Activated B cell treated with CpG ODN at 0.5 μM for 24 hours (primary cell): ENCODE data around the gene NEDD4. TPM values are rescaled to one million over a fixed set of nuclear protein-coding genes. Genes with fewer than 3 reads are reported as not detected.
"Not testable (repeated sequence)": the region's sequence is repeated elsewhere in the genome, so short reads cannot be mapped to it uniquely, and the experiment has no call there.

ENCODE experiments used
- ATAC-seq: fragments of 200-7000 bp; cut with Tn5 transposase; one replicate; pipeline ENCODE4 v1.10.0; 2021; ENCODE audit warnings: low read depth, mild to moderate bottlenecking, moderate library complexity
- CTCF ChIA-PET: fragments of 350-600 bp; sonication (Branson Sonifier 250); formaldehyde crosslinking; loops from one replicate; lab custom pipeline; 2021; ENCODE audit warnings: antibody characterized with exemption; lab: Charles Lee
- POLR2A ChIA-PET: fragments of 350-600 bp; sonication (Branson Sonifier 250); formaldehyde crosslinking; loops from one replicate; lab custom pipeline; 2021; ENCODE audit warnings: antibody characterized with exemption; lab: Charles Lee
- DNase-seq: peaks from one replicate; pipeline ENCODE4 v3.0.0; 2022
- H3K27ac Mint-ChIP-seq: one replicate; pipeline ENCODE4 v1.8.0; 2020; ENCODE audit warnings: mixed read lengths
- H3K27me3 Mint-ChIP-seq: one replicate; pipeline ENCODE4 v1.8.0; 2021; ENCODE audit warnings: mixed read lengths
- H3K36me3 Mint-ChIP-seq: one replicate; pipeline ENCODE4 v1.8.0; 2021; ENCODE audit warnings: low read depth, mixed read lengths
- H3K4me1 Mint-ChIP-seq: one replicate; pipeline ENCODE4 v1.8.0; 2021; ENCODE audit warnings: mixed read lengths
- H3K4me3 Mint-ChIP-seq: one replicate; pipeline ENCODE4 v1.8.0; 2020; ENCODE audit warnings: mild to moderate bottlenecking, mixed read lengths
- H3K9me3 Mint-ChIP-seq: one replicate; pipeline ENCODE4 v1.8.0; 2020; ENCODE audit warnings: mixed read lengths
- intact Hi-C: fragments of 100-400 bp; cut with micrococcal nuclease; formaldehyde crosslinking; loops from one replicate; pipeline ENCODE4 v1.15.1; 2024
- total RNA-seq: library from RNA; stranded (reverse); gene quantifications from 2 replicates; pipeline ENCODE4 v1.2.3, GENCODE V29; 2022
- TF ChIP-seq, protein P1 (sequence below): fragments of 200-600 bp; IDR thresholded peaks from one replicate; pipeline ENCODE4 v1.8.0; 2022; ENCODE audit warnings: antibody characterized with exemption, mild to moderate bottlenecking

Gene NEDD4
- total RNA-seq, 1 donor from 2014 or later: 0.47 TPM

DNA sequence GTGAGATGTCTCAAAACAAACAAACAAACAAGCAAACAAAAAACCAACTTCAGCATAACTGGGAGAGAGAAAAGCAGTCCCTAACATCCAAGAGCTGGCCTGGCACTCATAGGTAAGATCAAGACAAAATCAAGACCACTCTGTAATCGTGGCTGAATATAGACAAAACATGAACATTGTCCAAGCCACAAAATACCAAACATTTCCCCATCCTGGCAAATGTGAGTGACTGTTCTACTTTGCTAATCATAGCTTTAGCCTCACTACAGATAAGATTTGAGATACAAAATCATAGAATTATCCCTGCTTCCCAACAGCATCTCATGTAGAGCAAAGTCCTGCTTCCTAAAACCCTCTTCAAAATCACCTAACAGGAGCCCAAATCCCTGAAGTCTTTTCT lies 133.7 kb downstream of the NEDD4 start:
- no peak overlapping the region for H3K4me3 Mint-ChIP-seq
- H3K27ac Mint-ChIP-seq: no peak overlapping the region
- intact Hi-C loops: no loop called here
- H3K4me1 Mint-ChIP-seq: no peaks in the 10 kb centered on the region
- POLR2A ChIA-PET: no interaction called here
- H3K27me3 Mint-ChIP-seq: no peaks in the 10 kb centered on the region
- DNase-seq (no peak), ATAC-seq (no peak)
- no peaks in the 10 kb centered on the region for H3K9me3 Mint-ChIP-seq
- CTCF ChIA-PET: no interaction called here
- H3K36me3 Mint-ChIP-seq: no peaks in the 10 kb centered on the region
- TF ChIP-seq, protein P1, sequence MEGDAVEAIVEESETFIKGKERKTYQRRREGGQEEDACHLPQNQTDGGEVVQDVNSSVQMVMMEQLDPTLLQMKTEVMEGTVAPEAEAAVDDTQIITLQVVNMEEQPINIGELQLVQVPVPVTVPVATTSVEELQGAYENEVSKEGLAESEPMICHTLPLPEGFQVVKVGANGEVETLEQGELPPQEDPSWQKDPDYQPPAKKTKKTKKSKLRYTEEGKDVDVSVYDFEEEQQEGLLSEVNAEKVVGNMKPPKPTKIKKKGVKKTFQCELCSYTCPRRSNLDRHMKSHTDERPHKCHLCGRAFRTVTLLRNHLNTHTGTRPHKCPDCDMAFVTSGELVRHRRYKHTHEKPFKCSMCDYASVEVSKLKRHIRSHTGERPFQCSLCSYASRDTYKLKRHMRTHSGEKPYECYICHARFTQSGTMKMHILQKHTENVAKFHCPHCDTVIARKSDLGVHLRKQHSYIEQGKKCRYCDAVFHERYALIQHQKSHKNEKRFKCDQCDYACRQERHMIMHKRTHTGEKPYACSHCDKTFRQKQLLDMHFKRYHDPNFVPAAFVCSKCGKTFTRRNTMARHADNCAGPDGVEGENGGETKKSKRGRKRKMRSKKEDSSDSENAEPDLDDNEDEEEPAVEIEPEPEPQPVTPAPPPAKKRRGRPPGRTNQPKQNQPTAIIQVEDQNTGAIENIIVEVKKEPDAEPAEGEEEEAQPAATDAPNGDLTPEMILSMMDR: no peak

- intact Hi-C loops: no loop called here
- no peaks in the 10 kb centered on the region for H3K9me3 Mint-ChIP-seq
Measured at GRCh38 chr15:55858661-55859060, 134.8 kb downstream of the NEDD4 start.

GRCh38 chr15:55856506-55857164 lies 136.8 kb downstream of the NEDD4 start:
- no peaks in the 10 kb centered on the region for H3K9me3 Mint-ChIP-seq
- no peaks in the 10 kb centered on the region for H3K27me3 Mint-ChIP-seq
- DNase-seq (no peak), ATAC-seq (no peak)
- no peaks in the 10 kb centered on the region for H3K4me1 Mint-ChIP-seq
- ChIA-PET CTCF (no interaction called here), POLR2A (no interaction called here)
- no peak overlapping the region for H3K27ac Mint-ChIP-seq
- intact Hi-C loops: no loop called here
- H3K4me3 Mint-ChIP-seq: no peak overlapping the region
- TF ChIP-seq, protein P1: no peak
- H3K36me3 Mint-ChIP-seq: no peaks in the 10 kb centered on the region

More at GRCh38 chr15:55858661-55859060, 134.8 kb downstream of the NEDD4 start:
- Mint-ChIP-seq H3K27me3 (no peaks in the 10 kb centered on the region), H3K27ac (no peak overlapping the region), H3K36me3 (no peaks in the 10 kb centered on the region), H3K4me3 (no peak overlapping the region), H3K4me1 (no peaks in the 10 kb centered on the region)
- POLR2A ChIA-PET: no interaction called here
- ATAC-seq: no peak
- TF ChIP-seq, protein P1: no peak
- no peak for DNase-seq
- CTCF ChIA-PET: no interaction called here

DNA sequence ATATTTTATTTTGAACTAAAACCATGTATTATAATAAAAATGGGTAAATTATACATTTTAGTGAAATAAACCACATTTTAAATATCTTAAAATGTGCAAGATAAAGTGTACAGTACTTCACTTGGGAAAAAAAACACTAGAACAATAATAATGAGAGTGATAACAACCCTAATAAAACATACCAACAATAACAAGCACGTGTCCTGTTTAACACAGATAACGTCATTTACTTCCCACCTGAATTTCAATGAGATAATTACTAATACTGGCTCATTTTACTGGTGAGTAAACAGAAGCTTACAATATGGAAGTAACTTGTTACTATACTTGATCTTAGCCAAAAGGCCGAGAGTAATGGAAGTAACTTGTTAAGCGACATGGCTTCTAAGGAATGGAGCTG lies 140.3 kb downstream of the NEDD4 start:
- Mint-ChIP-seq H3K27ac (no peak overlapping the region), H3K4me1 (no peaks in the 10 kb centered on the region), H3K9me3 (no peaks in the 10 kb centered on the region), H3K4me3 (no peak overlapping the region), H3K27me3 (no peaks in the 10 kb centered on the region), H3K36me3 (no peaks in the 10 kb centered on the region)
- intact Hi-C loops: no loop called here
- ChIA-PET CTCF (no interaction called here), POLR2A (no interaction called here)
- TF ChIP-seq, protein P1: no peak
- DNase-seq (no peak), ATAC-seq (no peak)

- TF ChIP-seq, protein P1: peak; percentile 18
- Mint-ChIP-seq H3K4me1 (no peaks in the 10 kb centered on the region), H3K36me3 (no peaks in the 10 kb centered on the region), H3K9me3 (no peaks in the 10 kb centered on the region), H3K27me3 (no peaks in the 10 kb centered on the region), H3K4me3 (no peak overlapping the region), H3K27ac (no peak overlapping the region)
- intact Hi-C loops: loop anchor here (1.0 to 5.0 kb wide), 3 partner anchors 198 to 319 kb away; no protein-coding TSS in a partner anchor
- no peak for DNase-seq
- ChIA-PET CTCF (interaction anchor here (1.4 to 4.8 kb wide), 2 partner anchors 21 to 198 kb away, joined by 3 to 34 read pairs; no protein-coding TSS in a partner anchor), POLR2A (no interaction called here)
- ATAC-seq: no peak
Measured at GRCh38 chr15:55846116-55846707, 147.2 kb downstream of the NEDD4 start.

DNA sequence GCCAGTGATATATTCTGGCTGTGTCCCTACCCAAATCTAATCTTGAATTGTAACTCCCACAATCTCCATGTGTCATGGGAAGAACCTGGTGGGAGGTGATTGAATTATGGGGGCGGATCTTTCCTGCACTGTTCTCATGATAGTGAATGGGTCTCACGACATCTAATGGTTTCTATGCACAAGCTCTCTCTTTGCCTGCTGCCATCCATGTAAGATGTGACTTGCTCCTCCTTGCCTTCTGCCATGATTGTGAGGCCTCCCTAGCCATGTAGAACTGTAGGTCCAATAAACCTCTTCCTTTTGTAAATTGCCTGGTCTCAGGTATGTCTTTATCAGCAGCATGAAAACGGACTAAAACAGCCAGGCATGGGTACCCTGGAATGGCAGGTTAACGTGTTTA lies 150.5 kb downstream of the NEDD4 start:
- H3K4me3 Mint-ChIP-seq, POLR2A ChIA-PET, intact Hi-C loops, H3K27me3 Mint-ChIP-seq, H3K9me3 Mint-ChIP-seq, H3K4me1 Mint-ChIP-seq, DNase-seq, ATAC-seq, H3K27ac Mint-ChIP-seq, H3K36me3 Mint-ChIP-seq: not testable (repeated sequence)
- CTCF ChIA-PET: interaction anchor here (4.8 kb wide), 1 partner anchor 195 kb away, joined by 34 read pairs; no protein-coding TSS in a partner anchor
